ENCODE data around the gene BUB3.
A peak's percentile ranks its signal among the peaks of the same experiment; 100 is the strongest.

Gene BUB3

DNA sequence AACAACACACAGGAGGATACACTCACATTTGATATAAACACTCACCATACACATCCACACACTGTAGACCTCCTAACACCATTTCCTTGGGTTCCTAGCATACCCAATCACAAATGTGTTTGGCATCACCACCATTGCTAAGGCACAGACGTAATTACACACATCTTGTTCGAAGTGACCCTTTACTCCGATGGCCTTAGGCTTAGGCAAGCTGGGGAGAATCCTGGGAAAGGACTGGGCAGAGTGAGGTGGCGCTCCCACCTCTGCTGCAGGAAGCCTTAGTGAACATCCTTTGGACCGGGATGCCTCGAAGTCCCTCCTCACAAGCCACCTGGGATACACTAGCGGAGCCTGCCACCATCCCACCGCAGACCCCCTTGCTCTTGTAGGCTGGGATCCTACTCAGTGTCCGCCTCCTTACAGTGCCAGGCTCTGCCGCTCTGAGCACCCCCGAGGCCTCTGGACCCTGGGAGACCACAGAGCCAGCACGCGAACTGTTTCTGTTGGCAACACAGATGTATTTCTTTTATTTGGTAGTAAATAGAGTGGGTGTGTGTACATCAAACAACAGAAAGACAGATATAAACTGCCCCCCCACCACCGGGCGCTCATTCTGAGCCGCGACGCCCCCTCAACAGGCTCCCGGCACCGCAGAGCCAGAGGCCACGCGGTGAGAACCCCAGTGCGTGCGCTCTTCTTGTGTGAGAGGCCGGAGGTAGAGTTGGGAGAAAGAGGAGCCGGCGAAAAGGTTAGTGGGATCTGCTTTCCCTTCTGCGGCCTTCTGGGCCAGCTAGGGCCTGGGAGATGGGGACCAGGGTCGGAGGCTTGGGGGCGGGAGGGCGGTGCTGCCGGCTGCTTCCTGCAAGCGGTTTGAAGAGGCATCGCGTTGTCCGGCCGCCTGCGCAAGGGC is 12.2 kb upstream of the BUB3 start:
- DNase-seq = no peak

GRCh38 chr10:123142701-123143161 is 11.5 kb upstream of the BUB3 start:
- DNase-seq = no peak

GRCh38 chr10:123143162-123143824 is 10.9 kb upstream of the BUB3 start:
- DNase-seq = no peak

- DNase-seq = no peak
These were observed 10.4 kb upstream of the BUB3 start for GRCh38 chr10:123143825-123144168.

- no peak for DNase-seq
These were observed 9.3 kb upstream of the BUB3 start for GRCh38 chr10:123144697-123145541.

- no peak for DNase-seq
These were observed 8.6 kb upstream of the BUB3 start for GRCh38 chr10:123145542-123146012.

DNA sequence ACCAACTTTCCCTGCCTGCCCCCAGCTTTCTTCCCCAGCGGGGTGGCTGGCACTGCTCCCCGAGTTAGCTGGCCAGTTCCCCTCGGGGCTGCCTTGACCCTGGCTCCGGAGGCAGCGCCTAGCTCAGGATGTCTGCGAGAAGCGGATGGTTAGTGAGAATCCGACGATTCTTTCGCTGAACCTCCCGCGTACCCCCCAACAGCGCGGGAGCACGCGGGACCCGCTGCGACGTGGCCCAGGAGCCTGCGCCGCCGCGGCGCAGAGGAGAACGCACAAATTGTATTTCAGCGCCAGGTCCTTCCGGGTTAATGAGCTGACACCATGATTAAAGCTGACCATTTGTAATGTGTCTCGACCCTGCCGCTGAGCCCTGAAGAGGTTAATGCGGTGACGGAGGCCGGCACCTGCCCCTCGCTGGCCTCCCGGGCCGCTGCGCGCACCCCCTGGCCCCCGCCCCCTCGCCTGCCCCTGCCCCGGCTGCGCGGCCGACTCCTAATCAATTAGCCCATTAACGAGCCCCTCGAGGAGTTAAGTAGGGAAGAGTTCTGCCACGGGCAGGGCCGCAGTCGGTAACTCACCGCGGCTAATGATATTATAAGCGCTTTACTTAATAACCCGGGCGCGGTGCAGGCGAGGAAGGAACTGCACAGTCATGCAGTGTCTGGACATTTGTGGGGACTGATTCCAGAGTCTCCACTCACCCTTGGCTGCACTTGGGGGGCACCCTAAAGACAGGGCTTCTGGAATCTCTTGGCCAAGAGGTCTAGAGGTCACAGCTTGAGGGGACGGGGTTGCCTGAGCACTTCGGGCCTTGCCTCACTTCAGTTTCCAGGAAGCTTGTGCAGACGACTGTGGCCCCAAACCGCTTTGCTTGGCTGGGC is 7.9 kb upstream of the BUB3 start:
- no peak for DNase-seq

DNA sequence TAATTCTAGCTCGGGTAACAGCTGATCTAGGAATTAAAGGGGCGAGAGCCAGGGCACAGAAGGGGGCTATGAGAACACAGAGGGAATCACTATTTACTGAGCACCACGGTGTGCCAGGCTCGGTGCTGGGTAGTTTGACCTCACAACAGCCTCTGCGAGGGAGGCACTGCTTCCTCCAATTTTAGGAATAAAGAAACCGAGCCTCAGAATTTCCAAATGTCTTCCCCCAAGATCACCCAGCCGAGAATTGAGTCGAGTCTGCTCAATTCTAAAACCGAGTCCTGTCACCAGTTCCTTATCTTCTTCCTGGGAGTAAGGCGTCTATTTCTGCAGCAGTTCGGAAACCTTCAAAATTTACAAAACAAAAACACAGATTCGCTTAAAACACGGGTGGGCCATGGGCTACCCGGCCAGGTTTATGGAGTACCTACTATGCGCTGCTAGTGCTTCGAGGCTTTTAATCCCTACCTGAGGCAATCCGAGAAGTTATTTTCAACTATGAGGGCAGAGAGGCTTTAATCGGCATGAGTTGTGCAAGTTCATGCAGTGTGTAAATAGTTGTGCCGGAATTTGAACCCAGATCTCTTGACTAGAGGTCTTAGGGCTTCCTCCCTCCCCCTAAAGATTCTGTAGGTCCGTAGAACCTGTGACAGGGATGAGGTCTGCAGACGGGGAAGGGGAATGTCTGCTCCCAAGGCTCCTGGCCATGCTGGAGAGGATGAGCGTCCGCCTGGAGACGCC is 7.1 kb upstream of the BUB3 start:
- DNase-seq = no peak

GRCh38 chr10:123147635-123148413 is 6.4 kb upstream of the BUB3 start, which contains the start of gene HMX2:
TSS of gene HMX2 (plus strand) at chr10:123148136. CDS start at chr10:123148379, 243 bp downstream.
- DNase-seq = peak; percentile 36

DNA sequence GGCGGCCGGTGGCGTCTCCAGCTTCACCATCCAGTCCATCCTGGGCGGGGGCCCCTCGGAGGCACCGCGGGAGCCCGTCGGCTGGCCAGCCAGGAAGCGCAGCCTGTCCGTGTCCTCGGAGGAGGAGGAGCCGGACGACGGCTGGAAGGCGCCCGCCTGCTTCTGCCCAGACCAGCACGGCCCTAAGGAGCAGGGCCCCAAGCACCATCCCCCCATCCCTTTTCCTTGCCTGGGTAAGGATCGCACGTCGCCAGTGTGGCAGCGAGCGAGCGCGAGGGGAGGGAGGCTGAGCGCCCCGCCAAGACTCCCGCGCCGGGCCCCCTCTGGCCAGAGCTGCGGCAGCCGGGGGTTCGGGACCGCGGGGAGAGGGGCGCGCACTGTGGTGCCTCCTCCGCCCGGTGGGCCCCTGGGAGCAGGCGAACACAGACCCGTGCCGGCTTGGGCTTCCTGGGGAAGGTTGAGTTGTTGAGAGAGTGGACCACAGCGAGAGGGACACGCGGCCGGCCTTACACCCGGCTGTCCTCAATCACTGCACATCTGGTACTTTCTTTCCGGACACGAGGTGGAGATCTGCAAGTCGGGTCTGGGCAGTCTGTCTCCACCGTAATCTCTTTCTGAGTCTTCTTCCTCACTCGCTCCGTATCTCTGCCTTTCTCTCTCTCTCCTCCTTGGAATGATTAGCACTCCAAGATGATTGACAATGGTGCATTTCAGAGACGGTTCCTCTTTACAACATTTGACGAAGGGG is 5.6 kb upstream of the BUB3 start:
- DNase-seq = no peak

GRCh38 chr10:123149162-123149567 is 5.0 kb upstream of the BUB3 start:
- DNase-seq = no peak

DNA sequence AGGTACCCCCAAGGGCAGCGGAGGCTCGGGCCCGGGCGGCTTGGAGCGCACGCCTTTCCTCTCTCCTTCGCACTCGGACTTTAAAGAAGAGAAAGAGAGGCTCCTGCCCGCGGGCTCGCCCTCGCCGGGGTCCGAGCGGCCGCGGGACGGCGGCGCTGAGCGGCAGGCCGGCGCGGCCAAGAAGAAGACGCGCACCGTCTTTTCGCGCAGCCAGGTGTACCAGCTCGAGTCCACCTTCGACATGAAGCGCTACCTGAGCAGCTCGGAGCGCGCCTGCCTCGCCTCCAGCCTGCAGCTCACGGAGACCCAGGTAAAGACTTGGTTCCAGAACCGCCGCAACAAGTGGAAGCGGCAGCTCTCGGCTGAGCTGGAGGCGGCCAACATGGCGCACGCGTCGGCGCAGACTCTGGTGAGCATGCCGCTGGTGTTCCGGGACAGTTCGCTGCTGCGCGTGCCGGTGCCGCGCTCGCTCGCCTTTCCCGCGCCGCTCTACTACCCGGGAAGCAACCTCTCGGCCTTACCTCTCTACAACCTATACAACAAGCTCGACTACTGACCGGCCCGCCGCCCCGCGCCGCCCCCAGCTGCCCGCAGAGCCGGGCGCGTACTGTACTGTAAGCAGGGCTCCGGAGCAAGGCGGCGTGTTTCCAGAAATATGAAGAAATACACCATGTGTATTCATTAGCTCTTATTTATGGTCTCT is 4.5 kb upstream of the BUB3 start:
- DNase-seq = no peak

DNA sequence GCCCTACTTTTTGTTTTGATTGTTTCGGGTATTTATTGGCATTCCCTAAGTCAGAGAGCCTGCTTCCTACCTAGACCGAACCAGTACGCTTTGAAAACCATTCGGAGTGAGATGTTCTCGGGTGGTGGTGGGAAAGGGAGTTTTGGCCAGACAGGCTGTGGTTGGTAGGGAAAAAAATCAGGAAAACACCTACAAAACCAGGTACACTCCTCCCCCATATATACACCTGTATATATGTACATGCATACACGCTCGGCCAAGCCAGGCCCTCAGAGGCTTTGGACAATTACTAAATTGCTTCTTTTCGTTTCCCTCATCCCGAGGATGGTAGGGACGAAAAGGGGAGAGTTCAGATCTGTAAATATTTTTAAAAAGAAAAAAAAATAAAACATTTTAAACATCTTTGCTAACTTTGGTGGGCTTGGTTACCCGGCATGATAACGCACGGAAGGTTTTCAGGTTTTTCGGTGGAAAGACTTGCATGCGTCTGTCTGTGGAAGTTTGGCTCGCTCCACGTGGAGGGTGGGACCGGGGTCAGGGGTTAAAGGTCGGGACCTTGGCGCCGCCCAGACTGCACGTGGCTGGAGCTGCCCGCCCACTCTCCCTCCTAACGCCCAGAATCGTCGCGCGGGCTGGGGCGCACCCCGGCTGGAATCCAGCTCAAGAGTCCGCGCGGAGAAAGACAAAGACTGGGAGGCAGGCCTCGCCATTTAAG is 3.8 kb upstream of the BUB3 start:
- DNase-seq = no peak

DNA sequence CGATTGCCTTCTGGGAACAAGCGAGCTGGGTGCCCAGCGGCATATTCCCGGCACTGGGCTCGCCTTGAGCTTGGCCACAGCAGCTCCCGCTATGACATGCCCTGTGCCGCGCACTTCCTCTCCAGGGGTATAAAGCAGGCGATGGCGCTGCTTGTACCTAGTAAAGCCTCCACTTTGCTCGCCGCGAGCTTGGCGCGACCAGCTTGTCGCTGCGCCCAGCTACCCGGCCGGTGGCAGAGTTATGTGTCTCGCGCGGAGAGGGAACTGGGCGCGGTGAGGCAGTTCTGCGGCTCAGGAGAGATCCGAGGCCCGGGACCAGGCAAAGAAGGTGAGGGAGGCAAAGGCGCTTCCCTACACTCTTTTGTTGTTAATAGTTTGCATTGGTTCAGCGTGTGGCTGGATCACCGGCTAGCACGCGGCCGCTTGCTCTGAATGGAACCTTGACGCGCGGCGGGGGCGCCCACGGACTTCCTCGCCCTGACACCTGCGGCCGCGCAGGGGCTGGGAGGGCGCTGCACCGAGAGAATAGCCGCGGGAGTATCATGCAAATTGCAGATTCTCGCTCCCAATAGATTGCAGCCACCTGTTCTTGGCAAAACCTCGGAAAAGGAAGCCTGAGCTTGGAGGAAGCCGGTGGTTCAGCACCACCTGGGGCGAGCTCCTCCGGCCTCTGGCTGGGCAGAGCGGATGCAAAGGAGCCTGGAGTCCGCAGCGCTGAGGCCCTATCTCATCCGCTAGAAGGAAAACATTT is 3.0 kb upstream of the BUB3 start:
- DNase-seq = no peak

DNA sequence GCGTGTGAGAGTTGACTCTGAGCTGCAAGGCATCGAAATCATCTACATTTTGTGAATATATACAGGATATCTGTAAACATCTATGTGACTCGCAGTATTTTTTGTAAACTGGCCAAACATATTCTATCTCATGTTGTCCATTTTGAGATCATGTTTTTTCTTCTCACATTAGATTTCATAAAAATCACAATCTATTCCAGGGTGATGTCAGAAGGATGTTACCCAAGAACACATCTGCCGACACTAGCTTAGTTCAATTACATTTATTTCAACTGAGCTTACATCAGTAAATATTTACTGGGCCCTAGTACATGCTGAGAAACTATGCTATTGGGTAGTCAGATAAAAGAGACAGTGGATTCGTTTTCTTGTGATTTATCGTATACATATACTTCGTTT is 2.5 kb upstream of the BUB3 start:
- DNase-seq = no peak

- DNase-seq = no peak
These were observed 613 bp upstream of the BUB3 start for GRCh38 chr10:123153486-123154091.
